Measurements from ENCODE around the gene FRA10AC1. TPM values are rescaled to one million over a fixed set of nuclear protein-coding genes. Genes with fewer than 3 reads are reported as not detected.
"Not testable (repeated sequence)": the region's sequence is repeated elsewhere in the genome, so short reads cannot be mapped to it uniquely, and the experiment has no call there.

FRA10AC1 gene
- total and polyA plus RNA-seq, 4 donors, result 10.0 to 35.7 (median 28.2) TPM

- Histone ChIP-seq H3K9me3 (ENCODE audit: control insufficient read depth, insufficient read depth, low read length) (peaks cover 2% of the 10 kb centered on the region), H3K36me3 (ENCODE audit: control insufficient read depth, insufficient read depth, low read length) (no peaks in the 10 kb centered on the region), H3K27me3 (ENCODE audit: control insufficient read depth, insufficient read depth, low read length) (no peaks in the 10 kb centered on the region), H3K27ac (ENCODE audit: low read depth, low read length) (no peak overlapping the region), H3K4me3 (ENCODE audit: low read depth, low read length) (no peak overlapping the region), H3K4me1 (ENCODE audit: control insufficient read depth, insufficient read depth, low read length) (no peaks in the 10 kb centered on the region)
- no peak for DNase-seq (ENCODE audit: low read depth in 4 of 6, low spot score in 6 of 6)
Observed at GRCh38 chr10:93707623-93708022, 5.2 kb upstream of the FRA10AC1 start.

GRCh38 chr10:93704451-93704850 lies 2.1 kb upstream of the FRA10AC1 start:
- Histone ChIP-seq H3K4me3 (ENCODE audit: low read depth, low read length) (no peak overlapping the region), H3K27ac (ENCODE audit: low read depth, low read length) (no peak overlapping the region), H3K27me3 (ENCODE audit: control insufficient read depth, insufficient read depth, low read length) (no peaks in the 10 kb centered on the region), H3K36me3 (ENCODE audit: control insufficient read depth, insufficient read depth, low read length) (no peaks in the 10 kb centered on the region), H3K9me3 (ENCODE audit: control insufficient read depth, insufficient read depth, low read length) (no peaks in the 10 kb centered on the region), H3K4me1 (ENCODE audit: control insufficient read depth, insufficient read depth, low read length) (no peaks in the 10 kb centered on the region)
- 100% methylated on average over 2 of the region's 5 CpGs for WGBS (ENCODE audit: insufficient coverage)
- no peak for DNase-seq (ENCODE audit: low read depth in 4 of 6, low spot score in 6 of 6)

GRCh38 chr10:93703841-93704240 lies 1.4 kb upstream of the FRA10AC1 start:
- no CpG with 5 or more reads among the region's 1 CpG for WGBS (ENCODE audit: insufficient coverage)
- no peak overlapping the region for H3K27ac ChIP-seq (ENCODE audit: low read depth, low read length)
- H3K36me3 ChIP-seq (ENCODE audit: control insufficient read depth, insufficient read depth, low read length), result no peaks in the 10 kb centered on the region
- H3K9me3 ChIP-seq (ENCODE audit: control insufficient read depth, insufficient read depth, low read length), result no peaks in the 10 kb centered on the region
- peak in 1 of 6 donors; percentile 18 for DNase-seq (ENCODE audit: low read depth in 4 of 6, low spot score in 6 of 6)
- no peak overlapping the region for H3K4me3 ChIP-seq (ENCODE audit: low read depth, low read length)
- H3K4me1 ChIP-seq (ENCODE audit: control insufficient read depth, insufficient read depth, low read length), result no peaks in the 10 kb centered on the region
- no peaks in the 10 kb centered on the region for H3K27me3 ChIP-seq (ENCODE audit: control insufficient read depth, insufficient read depth, low read length)

- no peaks in the 10 kb centered on the region for H3K9me3 ChIP-seq (ENCODE audit: control insufficient read depth, insufficient read depth, low read length)
- H3K27ac ChIP-seq (ENCODE audit: low read depth, low read length), result peak overlapping the region; percentile 98
- H3K4me1 ChIP-seq (ENCODE audit: control insufficient read depth, insufficient read depth, low read length), result no peaks in the 10 kb centered on the region
- H3K4me3 ChIP-seq (ENCODE audit: low read depth, low read length), result peak overlapping the region; percentile 93
- H3K27me3 ChIP-seq (ENCODE audit: control insufficient read depth, insufficient read depth, low read length), result no peaks in the 10 kb centered on the region
- no peaks in the 10 kb centered on the region for H3K36me3 ChIP-seq (ENCODE audit: control insufficient read depth, insufficient read depth, low read length)
- WGBS (ENCODE audit: insufficient coverage), result 0% methylated on average over 5 of the region's 12 CpGs
- peak in 4 of 6 donors; percentile 33 to 83 (median 38) for DNase-seq (ENCODE audit: low read depth in 4 of 6, low spot score in 6 of 6)
Observed at GRCh38 chr10:93703066-93703465, 674 bp upstream of the FRA10AC1 start.

GRCh38 chr10:93701866-93702209 lies 554 bp downstream of the FRA10AC1 start:
- Histone ChIP-seq H3K4me1 (ENCODE audit: control insufficient read depth, insufficient read depth, low read length) (no peaks in the 10 kb centered on the region), H3K4me3 (ENCODE audit: low read depth, low read length) (peak overlapping the region; percentile 93), H3K27me3 (ENCODE audit: control insufficient read depth, insufficient read depth, low read length) (no peaks in the 10 kb centered on the region), H3K27ac (ENCODE audit: low read depth, low read length) (peak overlapping the region; percentile 98), H3K36me3 (ENCODE audit: control insufficient read depth, insufficient read depth, low read length) (peaks cover 3% of the 10 kb centered on the region), H3K9me3 (ENCODE audit: control insufficient read depth, insufficient read depth, low read length) (no peaks in the 10 kb centered on the region)
- DNase-seq (ENCODE audit: low read depth in 4 of 6, low spot score in 6 of 6), result peak in 2 of 6 donors; percentile 13 to 35
- WGBS (ENCODE audit: insufficient coverage), result 0% methylated on average over 8 of the region's 9 CpGs

- peaks cover 6% of the 10 kb centered on the region for H3K36me3 ChIP-seq (ENCODE audit: control insufficient read depth, insufficient read depth, low read length)
- H3K9me3 ChIP-seq (ENCODE audit: control insufficient read depth, insufficient read depth, low read length), result no peaks in the 10 kb centered on the region
- no peak overlapping the region for H3K4me3 ChIP-seq (ENCODE audit: low read depth, low read length)
- no CpG with 5 or more reads among the region's 2 CpGs for WGBS (ENCODE audit: insufficient coverage)
- H3K4me1 ChIP-seq (ENCODE audit: control insufficient read depth, insufficient read depth, low read length), result no peaks in the 10 kb centered on the region
- no peak for DNase-seq (ENCODE audit: low read depth in 4 of 6, low spot score in 6 of 6)
- no peaks in the 10 kb centered on the region for H3K27me3 ChIP-seq (ENCODE audit: control insufficient read depth, insufficient read depth, low read length)
- H3K27ac ChIP-seq (ENCODE audit: low read depth, low read length), result no peak overlapping the region
Observed at GRCh38 chr10:93697207-93697606, 5.2 kb downstream of the FRA10AC1 start.

GRCh38 chr10:93696582-93696981 lies 5.8 kb downstream of the FRA10AC1 start:
- not testable (repeated sequence) for H3K4me1 ChIP-seq (ENCODE audit: control insufficient read depth, insufficient read depth, low read length); H3K36me3 ChIP-seq (ENCODE audit: control insufficient read depth, insufficient read depth, low read length); DNase-seq (ENCODE audit: low read depth in 4 of 6, low spot score in 6 of 6); H3K9me3 ChIP-seq (ENCODE audit: control insufficient read depth, insufficient read depth, low read length); H3K27me3 ChIP-seq (ENCODE audit: control insufficient read depth, insufficient read depth, low read length); H3K4me3 ChIP-seq (ENCODE audit: low read depth, low read length); H3K27ac ChIP-seq (ENCODE audit: low read depth, low read length)
- no CpG with 5 or more reads among the region's 2 CpGs for WGBS (ENCODE audit: insufficient coverage)

GRCh38 chr10:93695740-93696139 lies 6.7 kb downstream of the FRA10AC1 start:
- WGBS (ENCODE audit: insufficient coverage), result 67% methylated on average over 1 of the region's 2 CpGs
- Histone ChIP-seq H3K36me3 (ENCODE audit: control insufficient read depth, insufficient read depth, low read length) (peaks cover 6% of the 10 kb centered on the region), H3K4me1 (ENCODE audit: control insufficient read depth, insufficient read depth, low read length) (no peaks in the 10 kb centered on the region), H3K9me3 (ENCODE audit: control insufficient read depth, insufficient read depth, low read length) (no peaks in the 10 kb centered on the region), H3K27me3 (ENCODE audit: control insufficient read depth, insufficient read depth, low read length) (no peaks in the 10 kb centered on the region), H3K27ac (ENCODE audit: low read depth, low read length) (no peak overlapping the region), H3K4me3 (ENCODE audit: low read depth, low read length) (no peak overlapping the region)
- DNase-seq (ENCODE audit: low read depth in 4 of 6, low spot score in 6 of 6), result peak in 2 of 6 donors; percentile 25 to 58

GRCh38 chr10:93687737-93688136 lies 14.7 kb downstream of the FRA10AC1 start:
- Histone ChIP-seq H3K9me3 (ENCODE audit: control insufficient read depth, insufficient read depth, low read length) (no peaks in the 10 kb centered on the region), H3K36me3 (ENCODE audit: control insufficient read depth, insufficient read depth, low read length) (peaks cover 6% of the 10 kb centered on the region), H3K27ac (ENCODE audit: low read depth, low read length) (no peak overlapping the region), H3K4me3 (ENCODE audit: low read depth, low read length) (no peak overlapping the region), H3K4me1 (ENCODE audit: control insufficient read depth, insufficient read depth, low read length) (no peaks in the 10 kb centered on the region), H3K27me3 (ENCODE audit: control insufficient read depth, insufficient read depth, low read length) (no peaks in the 10 kb centered on the region)
- no peak for DNase-seq (ENCODE audit: low read depth in 4 of 6, low spot score in 6 of 6)

GRCh38 chr10:93680412-93681047 lies 21.9 kb downstream of the FRA10AC1 start:
- peak in 4 of 6 donors; percentile 11 to 87 (median 52) for DNase-seq (ENCODE audit: low read depth in 4 of 6, low spot score in 6 of 6)
- Histone ChIP-seq H3K9me3 (ENCODE audit: control insufficient read depth, insufficient read depth, low read length) (no peaks in the 10 kb centered on the region), H3K4me3 (ENCODE audit: low read depth, low read length) (no peak overlapping the region), H3K4me1 (ENCODE audit: control insufficient read depth, insufficient read depth, low read length) (no peaks in the 10 kb centered on the region), H3K36me3 (ENCODE audit: control insufficient read depth, insufficient read depth, low read length) (peaks cover 6% of the 10 kb centered on the region), H3K27ac (ENCODE audit: low read depth, low read length) (no peak overlapping the region), H3K27me3 (ENCODE audit: control insufficient read depth, insufficient read depth, low read length) (no peaks in the 10 kb centered on the region)
- no CpG with 5 or more reads among the region's 4 CpGs for WGBS (ENCODE audit: insufficient coverage)

Data from spinal cord (tissue), 10 donors.